CD14-positive monocyte (primary cell): Measurements from ENCODE around the gene ITLN2. TPM values are rescaled to one million over a fixed set of nuclear protein-coding genes. Genes with fewer than 3 reads are reported as not detected.

Source experiments
- DNase-seq, 3 donors: peaks; one replicate each; pipeline ENCODE4 v3.0.0-alpha.2; 2011 to 2022
- H2AFZ ChIP-seq: 2 replicates; pipeline ENCODE4 v1.6.0; 2012; ENCODE audit warnings: mild to moderate bottlenecking, low read depth, low read length, inconsistent platforms; ENCODE audit not compliant: insufficient read depth, poor library complexity, severe bottlenecking
- H3K27ac ChIP-seq, 2 donors: 1 replicate in 1 of 2; 2 replicates in 1 of 2; pipeline ENCODE4 v1.5.1; 2012 to 2013; ENCODE audit warnings: low read length in 2 of 2, control low read depth in 1 of 2, inconsistent platforms in 1 of 2, low read depth in 1 of 2, mild to moderate bottlenecking in 1 of 2
- H3K27me3 ChIP-seq, 2 donors: one replicate each; pipeline versions ENCODE4 v1.6.0 to v1.6.1; 2011 to 2013; ENCODE audit warnings: low read length in 2 of 2; ENCODE audit not compliant: control insufficient read depth in 2 of 2, insufficient read depth in 2 of 2
- H3K36me3 ChIP-seq, 2 donors: replicated peaks in 1 of 2; 1 replicate in 1 of 2; 2 replicates in 1 of 2; pipeline versions ENCODE4 v1.5.1 to v1.6.1; 2012 to 2013; ENCODE audit warnings: low read length in 2 of 2, control low read depth in 1 of 2, inconsistent platforms in 1 of 2, mild to moderate bottlenecking in 1 of 2; ENCODE audit not compliant: insufficient read depth in 2 of 2, control insufficient read depth in 1 of 2
- H3K4me1 ChIP-seq, 2 donors: 1 replicate in 1 of 2; 2 replicates in 1 of 2; pipeline versions ENCODE4 v1.5.1 to v1.6.1; 2012 to 2013; ENCODE audit warnings: low read length in 2 of 2, control low read depth in 1 of 2, inconsistent platforms in 1 of 2, mild to moderate bottlenecking in 1 of 2, moderate library complexity in 1 of 2; ENCODE audit not compliant: insufficient read depth in 2 of 2, control insufficient read depth in 1 of 2
- H3K4me2 ChIP-seq: replicated peaks from 2 replicates; pipeline ENCODE3; 2012; ENCODE audit warnings: low read length, moderate library complexity, mild to moderate bottlenecking; ENCODE audit not compliant: poor library complexity, severe bottlenecking; ENCODE audit errors: extremely low read depth
- H3K4me3 ChIP-seq, 3 experiments: fragments of 200-600 bp in 1 of 3; sonication (generic) in 1 of 3; replicated peaks in 1 of 3; 1 replicate in 2 of 3; 2 replicates in 1 of 3; pipeline ENCODE4 v1.5.1; 2011 to 2013; ENCODE audit warnings: low read length in 3 of 3, mild to moderate bottlenecking in 3 of 3, control low read depth in 2 of 3, low read depth in 2 of 3, inconsistent platforms in 1 of 3, moderate library complexity in 1 of 3
- H3K79me2 ChIP-seq: 2 replicates; pipeline ENCODE4 v1.6.0; 2012; ENCODE audit warnings: mild to moderate bottlenecking, control low read depth, inconsistent platforms, low read length, moderate library complexity; ENCODE audit not compliant: insufficient read depth
- H3K9ac ChIP-seq: 2 replicates; pipeline ENCODE4 v1.6.0; 2017; ENCODE audit warnings: low read length, mild to moderate bottlenecking; ENCODE audit not compliant: insufficient read depth, poor library complexity, severe bottlenecking
- H3K9me3 ChIP-seq, 2 donors: replicated peaks in 1 of 2; 1 replicate in 1 of 2; 2 replicates in 1 of 2; pipeline versions ENCODE4 v1.5.1 to v1.6.1; 2012 to 2013; ENCODE audit warnings: low read length in 2 of 2, control low read depth in 1 of 2; ENCODE audit not compliant: control insufficient read depth in 1 of 2, insufficient read depth in 1 of 2
- H4K20me1 ChIP-seq: 2 replicates; pipeline ENCODE4 v1.6.0; 2012; ENCODE audit warnings: mild to moderate bottlenecking, low read length, control low read depth, moderate library complexity; ENCODE audit not compliant: insufficient read depth
- H3K27ac Mint-ChIP-seq, 7 donors: one replicate each; pipeline ENCODE4 v1.8.0; 2020; ENCODE audit warnings: mild to moderate bottlenecking in 7 of 7, mixed read lengths in 7 of 7, moderate library complexity in 6 of 7, inconsistent platforms in 2 of 7
- H3K27me3 Mint-ChIP-seq, 3 donors: one replicate each; pipeline ENCODE4 v1.8.0; 2021 to 2022; ENCODE audit warnings: low read depth in 3 of 3, mild to moderate bottlenecking in 3 of 3, mixed read lengths in 3 of 3, moderate library complexity in 3 of 3, inconsistent platforms in 1 of 3
- H3K36me3 Mint-ChIP-seq, 2 donors: one replicate each; pipeline ENCODE4 v1.8.0; 2020; ENCODE audit warnings: mixed read lengths in 2 of 2, inconsistent platforms in 1 of 2, mild to moderate bottlenecking in 1 of 2
- H3K4me1 Mint-ChIP-seq: one replicate; pipeline ENCODE4 v1.8.0; 2020; ENCODE audit warnings: mild to moderate bottlenecking, mixed read lengths
- H3K4me3 Mint-ChIP-seq, 2 donors: one replicate each; pipeline ENCODE4 v1.8.0; 2020; ENCODE audit warnings: mild to moderate bottlenecking in 2 of 2, mixed read lengths in 2 of 2, moderate library complexity in 1 of 2
- H3K9me3 Mint-ChIP-seq, 7 donors: one replicate each; pipeline ENCODE4 v1.8.0; 2020 to 2022; ENCODE audit warnings: mixed read lengths in 7 of 7, mild to moderate bottlenecking in 6 of 7, moderate library complexity in 6 of 7, inconsistent platforms in 2 of 7
- CTCF ChIP-seq: fragments of 200-600 bp; IDR thresholded peaks from one replicate; pipeline ENCODE4 v1.8.0; 2022; ENCODE audit warnings: antibody characterized with exemption, mild to moderate bottlenecking
- WGBS: methylation state at CpG from one replicate; pipeline ENCODE4 v1.1.5; 2013; ENCODE audit warnings: missing lambda C conversion rate; ENCODE audit not compliant: insufficient coverage; 5-methylcytosine and 5-hydroxymethylcytosine counted together
- intact Hi-C, 2 donors: fragments of 100-400 bp; cut with micrococcal nuclease; formaldehyde crosslinking; loops; one replicate each; pipeline versions ENCODE4 v1.15.0 to v1.15.1; 2023
- polyA plus RNA-seq, 3 donors: library from polyadenylated mRNA; depleted of rRNA in 1 of 3; unstranded in 2 of 3; stranded (reverse) in 1 of 3; fragments of 300-500 nt in 2 of 3; fragments of >200 nt in 1 of 3; fragmentation: Illumina TruSeq in 2 of 3; gene quantifications; 1 replicate in 2 of 3; 2 replicates in 1 of 3; pipeline ENCODE4 v1.2.3, GENCODE V29; 2012 to 2021

The ITLN2 gene
- polyA plus RNA-seq, 3 donors = not detected

- no peaks in the 10 kb centered on the region for H3K36me3 ChIP-seq
- no CpG with 5 or more reads among the region's 11 CpGs for WGBS
- no peak overlapping the region for H3K9ac ChIP-seq
- no peak overlapping the region for H3K4me2 ChIP-seq
- H3K4me3 ChIP-seq = no peak overlapping the region
- peaks cover 9 to 29% of the 10 kb centered on the region in 2 donors for H3K27me3 ChIP-seq
- H4K20me1 ChIP-seq = no peaks in the 10 kb centered on the region
- H3K79me2 ChIP-seq = no peaks in the 10 kb centered on the region
- H3K4me3 Mint-ChIP-seq = no peak overlapping the region
- intact Hi-C loops = no loop called here
- DNase-seq = no peak
- peaks cover 22 to 33% (median 27%) of the 10 kb centered on the region in 3 donors for H3K27me3 Mint-ChIP-seq
- H3K9me3 Mint-ChIP-seq = peaks cover 0 to 5% (median 2%) of the 10 kb centered on the region in 7 donors
- H3K27ac ChIP-seq = no peak overlapping the region
- TF ChIP-seq CTCF = no peak
- no peaks in the 10 kb centered on the region for H3K9me3 ChIP-seq
- H3K36me3 Mint-ChIP-seq = peaks cover 0 to 8% of the 10 kb centered on the region in 2 donors
- peaks cover 12 to 13% of the 10 kb centered on the region in 2 donors for H3K4me1 ChIP-seq
- no peak overlapping the region for H2AFZ ChIP-seq
- H3K4me1 Mint-ChIP-seq = peaks cover 13% of the 10 kb centered on the region
- H3K27ac Mint-ChIP-seq = no peak overlapping the region
Observed at GRCh38 chr1:160978510-160978927, 23.9 kb upstream of the ITLN2 start.

- Histone ChIP-seq H3K9me3 (no peaks in the 10 kb centered on the region), H3K79me2 (no peaks in the 10 kb centered on the region), H3K4me1 (no peaks in the 10 kb centered on the region), H3K27ac (no peak overlapping the region), H3K9ac (no peak overlapping the region), H3K27me3 (no peaks in the 10 kb centered on the region), H2AFZ (no peak overlapping the region), H4K20me1 (no peaks in the 10 kb centered on the region), H3K36me3 (no peaks in the 10 kb centered on the region), H3K4me3 (no peak overlapping the region), H3K4me2 (no peak overlapping the region)
- Mint-ChIP-seq H3K27me3 (peaks cover 1 to 8% (median 2%) of the 10 kb centered on the region in 3 donors), H3K4me1 (no peaks in the 10 kb centered on the region), H3K36me3 (no peaks in the 10 kb centered on the region), H3K9me3 (no peaks in the 10 kb centered on the region), H3K4me3 (no peak overlapping the region), H3K27ac (no peak overlapping the region)
- no peak for DNase-seq
- TF ChIP-seq CTCF = no peak
- no CpG with 5 or more reads among the region's 2 CpGs for WGBS
- intact Hi-C loops = no loop called here
Observed at GRCh38 chr1:160975026-160975425, 20.4 kb upstream of the ITLN2 start.
